ENCODE results near the gene IL17RB.
A peak's percentile ranks its signal among the peaks of the same experiment; 100 is the strongest.

Gene IL17RB, protein sequence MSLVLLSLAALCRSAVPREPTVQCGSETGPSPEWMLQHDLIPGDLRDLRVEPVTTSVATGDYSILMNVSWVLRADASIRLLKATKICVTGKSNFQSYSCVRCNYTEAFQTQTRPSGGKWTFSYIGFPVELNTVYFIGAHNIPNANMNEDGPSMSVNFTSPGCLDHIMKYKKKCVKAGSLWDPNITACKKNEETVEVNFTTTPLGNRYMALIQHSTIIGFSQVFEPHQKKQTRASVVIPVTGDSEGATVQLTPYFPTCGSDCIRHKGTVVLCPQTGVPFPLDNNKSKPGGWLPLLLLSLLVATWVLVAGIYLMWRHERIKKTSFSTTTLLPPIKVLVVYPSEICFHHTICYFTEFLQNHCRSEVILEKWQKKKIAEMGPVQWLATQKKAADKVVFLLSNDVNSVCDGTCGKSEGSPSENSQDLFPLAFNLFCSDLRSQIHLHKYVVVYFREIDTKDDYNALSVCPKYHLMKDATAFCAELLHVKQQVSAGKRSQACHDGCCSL

DNA sequence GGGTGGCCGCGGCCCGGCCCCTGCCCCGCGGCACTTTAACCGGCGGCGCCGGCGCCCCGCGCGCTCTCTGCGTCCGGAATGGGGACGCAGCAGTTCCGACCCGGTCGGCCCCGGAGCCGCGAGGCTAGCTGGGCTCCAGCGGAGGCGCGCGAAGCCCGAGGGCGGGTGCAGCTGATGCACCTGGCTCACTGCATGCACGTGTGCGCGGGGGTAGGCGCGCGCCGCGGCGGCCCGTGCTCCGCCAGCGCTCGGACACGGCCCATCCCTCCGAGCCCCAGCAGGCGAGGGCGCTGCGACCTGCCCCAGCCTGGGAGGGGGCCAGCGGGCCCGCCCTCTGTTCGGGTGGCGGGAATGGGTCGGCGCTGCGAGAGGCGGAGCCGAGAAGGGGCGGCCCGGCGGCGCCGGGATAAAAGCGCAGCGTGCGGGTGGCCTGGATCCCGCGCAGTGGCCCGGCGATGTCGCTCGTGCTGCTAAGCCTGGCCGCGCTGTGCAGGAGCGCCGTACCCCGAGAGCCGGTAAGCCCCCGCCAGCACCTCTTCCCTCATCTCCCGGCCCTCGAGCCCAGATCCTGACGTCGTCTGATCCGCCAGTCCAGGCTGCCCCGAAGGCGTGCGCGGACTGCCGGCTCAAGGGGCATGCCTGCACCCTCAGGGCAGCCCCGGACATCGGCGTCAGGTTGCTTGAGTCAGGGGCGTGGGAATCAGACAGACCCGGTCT lies at the start of gene IL17RB, which contains the start of gene CHDH:
IL17RB (plus strand) TSS at position 435 of the 717 bp plus-strand sequence; CDS start at position 456, 21 bp downstream.
CHDH (minus strand) TSS at position 286 of the 717 bp plus-strand sequence. CDS start 22,411 bp downstream, outside the sequence.
- DNase-seq, result peak in 53 of 56 donors; percentile 7 to 86 (median 61)

DNA sequence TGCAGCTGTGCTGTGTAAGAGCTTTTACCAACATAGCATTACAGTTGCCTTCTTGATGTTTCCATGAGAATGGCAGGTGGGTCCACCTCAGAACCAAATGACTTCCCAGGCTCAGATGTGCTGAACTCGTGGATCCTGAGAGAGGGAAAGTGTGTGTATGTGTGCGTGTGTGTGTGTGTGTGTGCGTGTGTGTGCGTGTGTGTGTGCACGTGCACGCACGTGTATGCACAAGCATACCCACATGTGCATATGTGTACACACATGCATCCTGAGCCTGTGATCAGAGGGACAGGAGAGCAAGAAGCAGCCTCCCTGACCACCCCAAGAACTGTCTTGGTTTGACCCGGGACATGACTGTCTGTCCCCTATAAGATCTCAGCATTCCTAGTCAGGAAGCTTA lies 48.2 kb upstream of the IL17RB start:
- no peak for DNase-seq

DNA sequence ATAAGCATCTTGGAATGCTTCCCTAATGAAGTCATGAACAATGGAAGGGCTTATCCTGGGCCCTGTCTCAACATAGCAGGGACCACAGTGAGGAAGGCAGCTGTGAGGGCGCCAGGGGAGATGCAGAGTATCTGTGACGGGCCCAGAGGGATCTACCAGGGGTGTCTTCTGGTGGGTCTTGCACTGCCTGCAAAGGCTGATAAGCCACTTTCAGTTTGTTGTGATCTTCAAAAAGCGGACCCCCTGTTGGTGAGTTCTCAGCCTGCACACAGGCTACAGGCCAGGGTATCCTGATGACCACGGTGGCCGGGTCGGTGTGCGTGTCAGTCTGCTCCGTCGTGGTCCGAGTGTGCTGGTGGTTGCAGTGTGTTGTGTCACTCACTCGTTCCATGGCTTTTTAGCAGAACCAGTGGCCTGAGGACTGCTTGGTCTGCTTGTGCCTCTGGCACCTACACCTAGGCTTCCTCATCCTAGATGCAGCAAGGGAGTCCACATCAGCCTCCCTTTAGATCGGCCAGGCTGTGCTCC lies 47.0 kb upstream of the IL17RB start:
- DNase-seq, result no peak

DNA sequence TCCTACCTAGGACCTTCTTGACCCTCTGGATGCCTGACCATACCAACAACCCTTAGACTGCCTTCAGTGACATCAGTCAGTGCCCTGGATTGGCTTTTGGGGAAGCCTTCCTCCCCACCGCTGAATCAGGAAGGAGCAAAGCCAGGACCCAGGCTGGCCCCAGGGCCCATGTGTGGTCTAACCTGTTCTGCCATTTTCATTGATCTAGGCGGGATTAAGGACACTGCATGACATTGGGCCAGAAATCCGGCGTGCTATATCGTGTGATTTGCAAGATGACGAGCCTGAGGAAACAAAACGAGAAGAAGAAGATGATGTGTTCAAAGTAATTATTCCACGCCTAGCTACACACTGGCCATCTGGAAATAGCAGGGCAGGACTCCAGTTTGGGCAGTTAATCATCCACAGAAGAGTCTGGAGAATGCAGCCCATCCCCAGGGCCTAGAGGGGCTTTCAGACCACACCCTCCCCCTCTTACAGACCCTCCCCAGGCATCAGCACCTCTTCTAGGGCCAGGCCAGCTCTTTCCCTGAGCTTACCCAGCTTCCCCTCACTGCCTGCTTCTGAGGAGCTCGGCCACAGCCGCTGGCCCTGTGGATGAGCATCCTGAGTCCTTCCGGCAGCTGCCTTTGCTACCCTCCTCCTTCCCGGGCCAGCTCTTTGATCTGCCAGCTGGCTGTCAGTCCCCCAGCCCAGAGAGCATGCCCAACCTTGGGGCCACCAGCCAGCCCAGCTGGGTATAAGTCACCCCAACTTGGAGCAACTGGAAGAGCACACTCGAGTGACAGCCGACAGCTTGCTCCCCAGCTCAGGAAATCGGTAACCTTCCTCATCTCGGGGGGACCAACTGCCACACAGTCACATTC lies 46.1 kb upstream of the IL17RB start:
- no peak for DNase-seq

DNA sequence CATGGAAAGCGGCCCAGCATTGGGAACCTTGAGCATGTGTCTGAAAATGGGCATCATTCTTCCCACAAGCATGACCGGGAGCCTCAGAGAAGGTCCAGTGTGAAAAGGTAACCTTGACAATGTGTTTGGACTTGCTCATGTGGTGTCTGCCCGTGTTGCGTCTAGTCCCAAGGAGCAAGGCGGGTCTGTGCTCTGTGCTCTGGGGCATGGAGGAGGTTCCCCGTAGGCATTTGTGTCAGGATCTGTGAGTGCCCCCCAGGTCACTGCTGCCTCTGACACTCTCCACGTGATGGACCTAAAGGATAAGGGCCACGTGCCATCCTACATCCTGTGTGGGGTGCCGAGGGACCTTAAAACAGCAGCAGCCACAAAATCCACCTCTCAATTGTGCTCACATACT lies 45.0 kb upstream of the IL17RB start:
- no peak for DNase-seq

DNA sequence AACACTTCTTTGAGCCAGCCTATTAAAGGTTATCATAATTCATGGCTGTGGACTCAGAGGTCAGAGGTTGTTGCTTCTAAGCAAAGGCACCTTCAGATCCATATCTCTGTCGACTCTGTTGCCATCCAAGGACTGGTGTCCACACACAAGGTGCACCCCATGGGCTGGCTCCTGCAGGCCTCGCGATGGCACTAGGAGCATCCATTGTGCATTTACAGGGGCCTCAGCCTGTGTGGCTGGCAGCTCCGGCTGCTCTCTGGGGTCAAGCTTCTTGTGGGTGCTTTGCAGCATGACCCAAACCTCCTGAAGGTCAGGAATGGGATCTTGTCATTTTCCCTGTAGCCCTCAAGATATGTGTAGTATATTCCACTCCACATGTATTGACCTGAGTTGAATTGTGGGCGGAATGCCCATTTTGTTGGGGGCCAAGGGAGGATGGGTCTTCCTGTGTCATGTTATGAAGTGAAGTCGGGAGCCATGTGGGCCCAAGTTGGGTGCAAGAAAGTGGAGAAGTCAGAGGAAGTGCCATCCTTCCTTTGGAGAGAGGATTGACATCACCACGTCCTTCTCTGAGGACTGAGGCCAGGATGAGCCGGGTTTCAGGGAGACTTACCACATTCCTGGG lies 44.0 kb upstream of the IL17RB start:
- no peak for DNase-seq

DNA sequence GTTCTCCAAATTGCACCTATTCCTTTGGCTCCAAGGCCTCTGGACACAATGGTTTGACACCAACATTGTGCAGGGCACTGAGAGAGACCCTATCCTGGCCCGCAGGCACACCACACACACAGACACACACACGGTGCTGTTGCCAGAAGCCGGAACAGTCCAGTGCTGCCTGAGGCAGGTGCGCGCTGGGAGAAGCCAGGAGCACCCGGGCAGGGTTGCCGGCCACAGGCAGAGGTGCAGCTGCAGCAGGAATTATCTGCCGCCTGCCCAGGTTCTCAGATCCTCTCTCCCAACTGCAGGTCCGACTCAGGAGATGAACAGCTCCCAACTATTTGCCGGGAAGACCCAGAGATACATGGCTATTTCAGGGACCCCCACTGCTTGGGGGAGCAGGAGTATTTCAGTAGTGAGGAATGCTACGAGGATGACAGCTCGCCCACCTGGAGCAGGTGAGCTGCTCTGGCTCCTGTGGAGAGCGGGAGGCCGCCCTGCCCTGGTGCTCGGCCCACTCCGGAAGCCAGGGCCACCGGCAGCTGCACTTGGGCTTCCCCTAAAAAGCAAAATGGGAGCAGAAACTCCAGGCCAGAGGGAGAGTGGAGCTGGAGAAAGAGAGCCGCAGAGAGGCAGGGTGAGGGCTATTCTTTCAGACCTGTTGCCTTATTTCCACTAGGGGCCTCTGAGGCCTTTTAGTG lies 43.1 kb upstream of the IL17RB start:
- no peak for DNase-seq

DNA sequence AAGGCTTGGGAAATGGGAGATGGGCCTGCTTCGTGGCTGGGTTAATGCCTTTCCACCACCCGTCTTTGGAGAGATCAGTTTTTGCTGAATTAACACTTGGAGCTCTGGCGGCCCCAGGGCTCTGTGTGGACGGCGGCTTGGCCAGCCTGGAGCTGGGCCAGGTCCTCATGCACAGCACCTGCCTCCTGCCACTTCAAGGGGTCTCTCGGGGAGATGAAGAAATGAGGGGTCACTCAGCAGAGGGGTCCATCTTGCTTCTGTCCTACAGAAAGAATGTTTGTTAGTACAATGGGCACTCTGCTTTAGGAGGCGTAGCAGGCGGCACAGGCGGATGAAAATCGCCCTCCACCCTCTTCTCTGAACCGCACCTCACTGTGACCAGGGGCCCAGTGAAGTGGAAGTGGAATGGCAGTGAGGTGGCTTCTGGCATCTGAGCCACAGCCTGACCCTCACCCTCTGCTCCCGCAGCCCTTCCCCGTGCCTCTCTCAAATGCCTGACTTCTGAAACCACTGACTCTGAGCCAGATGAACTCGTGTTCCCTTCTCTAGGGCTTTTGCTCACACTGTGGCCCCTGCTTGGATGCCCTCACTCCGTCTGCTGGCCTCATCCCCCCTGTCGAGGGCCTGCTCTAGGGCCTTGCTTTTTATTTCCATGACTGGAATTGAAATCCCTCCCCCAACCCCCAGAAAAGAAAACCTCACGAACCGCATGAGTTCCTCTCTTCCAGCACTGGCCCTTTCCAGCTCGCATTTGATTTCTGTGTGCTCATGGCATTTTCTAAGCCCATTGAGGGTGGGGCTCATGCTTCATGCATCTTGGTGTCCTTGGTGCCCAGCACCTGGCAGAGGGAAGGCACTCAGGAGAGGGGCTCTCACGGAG lies 42.3 kb upstream of the IL17RB start:
- no peak for DNase-seq

DNA sequence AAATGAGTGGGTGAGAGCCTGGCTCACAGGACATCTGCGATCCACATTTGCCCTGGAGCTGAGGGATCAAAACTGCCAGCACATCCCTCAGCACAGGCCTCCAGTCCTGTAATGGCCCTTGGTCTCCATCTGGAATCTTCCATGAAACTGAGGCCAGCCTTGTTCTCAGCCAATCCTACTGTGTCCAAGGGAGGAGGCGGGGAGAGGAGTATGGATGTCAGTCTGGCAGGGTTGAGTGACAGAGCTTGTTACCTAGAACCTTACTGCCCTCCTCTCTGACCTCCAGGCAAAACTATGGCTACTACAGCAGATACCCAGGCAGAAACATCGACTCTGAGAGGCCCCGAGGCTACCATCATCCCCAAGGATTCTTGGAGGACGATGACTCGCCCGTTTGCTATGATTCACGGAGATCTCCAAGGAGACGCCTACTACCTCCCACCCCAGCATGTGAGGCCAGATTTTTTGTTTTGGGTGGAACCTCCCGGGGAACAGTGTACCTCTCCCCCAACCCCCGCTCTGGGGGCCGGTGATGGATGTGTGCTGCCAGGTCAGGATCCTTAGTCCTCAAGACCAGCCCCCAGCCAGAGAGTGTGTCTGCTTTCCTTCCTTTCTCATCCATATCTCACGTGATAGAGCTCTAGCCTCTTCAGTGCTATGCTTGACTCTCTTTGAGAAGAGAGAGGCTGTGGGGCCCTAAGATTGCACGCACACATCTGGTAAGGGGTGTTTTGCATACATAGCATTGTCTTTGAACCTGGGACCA lies 41.5 kb upstream of the IL17RB start:
- DNase-seq, result peak in 18 of 56 donors; percentile 8 to 60 (median 28)

DNA sequence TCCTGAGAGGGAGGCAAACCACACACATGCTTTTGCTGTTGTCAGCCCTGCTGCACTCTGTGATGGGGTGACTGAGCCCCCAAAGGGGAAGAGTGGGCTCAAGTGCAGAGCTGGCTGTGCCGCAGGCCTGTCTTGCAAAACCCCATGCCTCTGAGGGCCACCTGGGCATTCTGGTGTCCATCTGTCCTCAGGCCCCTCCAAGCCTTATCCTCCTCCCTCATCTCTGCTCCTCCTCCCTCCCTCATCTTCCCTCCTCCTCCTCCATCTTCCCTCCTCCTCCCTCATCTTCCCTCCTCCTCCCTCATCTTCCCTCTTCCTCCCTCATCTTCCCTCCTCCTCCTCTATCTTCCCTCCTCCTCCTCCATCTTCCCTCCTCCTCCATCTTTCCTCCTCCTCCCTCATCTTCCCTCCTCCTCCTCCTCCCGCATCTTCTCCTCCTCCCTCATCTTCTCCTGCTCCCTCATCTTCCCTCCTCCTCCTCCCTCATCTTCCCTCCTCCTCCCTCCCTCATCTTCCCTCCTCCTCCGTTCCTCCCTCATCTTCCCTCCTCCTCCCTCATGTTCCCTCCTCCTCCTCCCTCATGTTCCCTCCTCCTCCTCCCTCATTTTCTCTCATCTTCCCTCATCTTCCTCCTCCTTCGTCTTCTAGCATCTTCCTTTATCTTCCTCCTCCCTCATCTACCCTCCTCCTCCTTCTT lies 40.8 kb upstream of the IL17RB start:
- DNase-seq, result no peak

DNA sequence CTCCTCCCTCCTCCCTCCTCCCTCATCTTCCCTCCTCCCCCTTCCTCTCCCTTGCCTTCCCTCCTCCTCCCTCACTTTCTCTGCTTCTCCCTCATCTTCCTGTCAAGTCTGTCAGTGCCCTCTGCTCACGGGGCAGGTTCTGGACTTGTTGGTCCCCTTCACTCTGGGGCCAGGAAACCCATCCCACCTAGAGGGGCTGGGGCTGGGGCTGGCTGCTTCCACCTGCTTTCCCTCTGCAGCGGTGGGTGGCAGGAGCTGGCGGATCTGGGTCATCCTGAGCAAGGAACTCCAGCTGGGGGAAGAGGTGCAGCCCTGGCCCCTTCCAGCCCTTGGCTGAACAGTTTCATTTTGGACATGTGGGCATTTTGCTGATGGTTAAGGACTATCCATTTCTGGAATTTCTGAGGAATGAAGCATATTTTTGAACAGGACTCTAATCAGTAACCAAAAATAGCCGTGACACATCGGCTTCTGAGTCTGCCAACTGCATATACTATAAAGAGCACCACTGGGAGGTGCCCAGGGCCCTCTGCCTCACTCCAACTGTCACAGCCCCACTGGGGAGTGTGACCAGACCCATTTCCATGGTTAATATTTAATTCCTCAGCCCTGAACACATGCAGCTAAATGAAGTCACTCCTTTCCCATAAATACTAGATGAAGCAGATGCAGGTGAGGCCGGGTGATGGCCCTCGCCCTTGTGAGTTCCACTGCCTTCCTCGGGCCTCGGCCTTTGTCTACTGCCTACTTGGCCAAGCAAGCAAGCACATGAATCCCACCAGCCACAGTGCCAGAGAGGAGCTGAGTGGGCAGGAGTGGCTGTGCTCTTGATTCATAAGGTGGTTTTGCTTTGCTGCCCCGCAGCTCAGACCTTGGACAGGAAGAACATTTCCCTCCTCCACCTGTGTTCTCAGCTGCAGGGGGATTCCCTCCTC lies 39.9 kb upstream of the IL17RB start:
- DNase-seq, result no peak

DNA sequence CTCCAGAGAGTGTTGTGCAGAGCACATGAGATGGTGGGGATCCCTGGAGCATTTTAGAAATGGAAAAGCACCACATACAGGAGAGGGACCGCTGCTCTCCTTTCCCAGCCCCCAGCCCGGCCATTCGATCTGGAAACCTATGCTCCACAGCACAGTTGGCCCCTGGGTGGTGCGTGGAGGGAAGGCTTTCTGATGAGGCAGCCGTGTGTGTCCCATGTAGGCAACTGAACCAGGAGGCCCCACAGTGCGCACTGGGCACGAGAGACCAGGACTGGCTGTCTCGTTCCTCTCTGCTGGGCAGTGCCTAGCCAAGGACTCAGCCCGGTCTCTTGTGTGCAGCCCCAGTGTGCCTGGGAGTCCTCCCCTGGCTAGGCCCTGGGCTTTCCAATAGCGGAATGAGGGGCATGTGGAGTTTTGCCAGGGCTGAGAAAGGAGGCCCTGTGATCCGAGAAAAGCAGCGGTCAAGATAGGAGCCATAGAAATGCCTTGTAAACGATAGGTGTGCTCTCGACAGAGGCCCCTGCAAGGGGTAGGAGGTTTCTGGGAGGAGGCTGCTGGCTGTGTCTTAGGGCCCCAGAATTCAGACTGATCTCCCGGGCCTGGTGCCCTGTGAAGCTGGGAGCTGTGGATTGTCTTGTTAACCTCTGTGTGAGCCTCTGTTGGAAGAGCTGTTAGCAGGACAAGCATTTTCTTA lies 39.1 kb upstream of the IL17RB start:
- no peak for DNase-seq

DNA sequence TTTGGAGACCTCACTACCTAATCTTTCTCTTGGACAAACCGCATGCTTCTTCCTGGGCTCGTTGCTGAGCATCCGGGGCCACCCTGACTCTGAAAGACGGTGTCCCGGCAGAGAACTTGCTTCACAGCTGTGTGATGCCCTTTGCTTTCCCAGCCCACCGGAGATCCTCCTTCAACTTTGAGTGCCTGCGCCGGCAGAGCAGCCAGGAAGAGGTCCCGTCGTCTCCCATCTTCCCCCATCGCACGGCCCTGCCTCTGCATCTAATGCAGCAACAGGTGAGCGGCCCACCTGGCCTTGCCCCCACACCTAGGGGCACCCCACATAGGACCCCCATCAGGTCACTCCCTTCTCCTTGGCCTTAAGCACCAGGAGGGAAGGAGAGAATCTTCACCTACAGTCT lies 37.9 kb upstream of the IL17RB start:
- DNase-seq, result no peak

DNA sequence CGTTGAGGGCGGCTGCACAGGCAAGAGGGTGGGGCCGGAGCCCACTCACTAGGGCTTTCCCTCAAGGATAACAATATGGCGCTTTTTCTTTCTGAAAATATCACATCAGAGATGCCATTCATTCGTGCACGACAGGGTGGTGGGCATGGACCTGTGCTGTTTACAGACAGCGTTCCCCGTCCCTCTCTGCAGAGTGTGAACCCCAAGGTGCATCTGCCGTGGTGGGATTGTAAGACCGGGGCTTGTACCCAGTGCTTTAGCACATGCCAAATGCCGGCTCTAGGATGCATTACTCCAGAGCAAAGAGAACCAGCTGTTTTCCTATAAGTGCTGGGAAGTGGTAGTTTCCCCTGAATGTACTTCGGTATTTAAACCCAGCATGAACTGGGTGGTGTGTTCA lies 37.1 kb upstream of the IL17RB start:
- DNase-seq, result no peak

DNA sequence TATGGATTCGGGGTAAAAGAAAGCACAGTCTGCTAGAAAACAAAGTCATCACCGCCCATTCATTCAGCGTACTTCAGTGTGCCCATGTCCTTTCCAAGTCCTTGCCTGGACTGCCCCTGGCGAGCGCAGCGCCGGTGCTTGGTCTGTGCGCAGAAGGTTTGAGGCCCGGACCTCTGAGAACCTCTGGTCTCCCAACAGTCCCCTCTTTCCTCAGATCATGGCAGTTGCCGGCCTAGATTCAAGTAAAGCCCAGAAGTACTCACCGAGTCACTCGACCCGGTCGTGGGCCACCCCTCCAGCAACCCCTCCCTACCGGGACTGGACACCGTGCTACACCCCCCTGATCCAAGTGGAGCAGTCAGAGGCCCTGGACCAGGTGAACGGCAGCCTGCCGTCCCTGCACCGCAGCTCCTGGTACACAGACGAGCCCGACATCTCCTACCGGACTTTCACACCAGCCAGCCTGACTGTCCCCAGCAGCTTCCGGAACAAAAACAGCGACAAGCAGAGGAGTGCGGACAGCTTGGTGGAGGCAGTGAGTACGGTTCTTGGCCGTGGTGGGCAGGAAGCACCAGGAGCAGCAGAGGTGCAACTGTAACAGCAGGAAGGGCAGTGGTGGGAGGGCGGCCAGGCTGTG lies 36.5 kb upstream of the IL17RB start:
- DNase-seq, result no peak

All from nucleus accumbens (tissue), 56 donors.